NCI-H1092 (cell line): ENCODE measurements around the gene COPZ2.
A peak's percentile ranks its signal among the peaks of the same experiment; 100 is the strongest.

ENCODE experiments used
- DNase-seq: peaks from one replicate; lab custom pipeline; 2025; lab: John Stamatoyannopoulos, UW

Gene COPZ2

DNA sequence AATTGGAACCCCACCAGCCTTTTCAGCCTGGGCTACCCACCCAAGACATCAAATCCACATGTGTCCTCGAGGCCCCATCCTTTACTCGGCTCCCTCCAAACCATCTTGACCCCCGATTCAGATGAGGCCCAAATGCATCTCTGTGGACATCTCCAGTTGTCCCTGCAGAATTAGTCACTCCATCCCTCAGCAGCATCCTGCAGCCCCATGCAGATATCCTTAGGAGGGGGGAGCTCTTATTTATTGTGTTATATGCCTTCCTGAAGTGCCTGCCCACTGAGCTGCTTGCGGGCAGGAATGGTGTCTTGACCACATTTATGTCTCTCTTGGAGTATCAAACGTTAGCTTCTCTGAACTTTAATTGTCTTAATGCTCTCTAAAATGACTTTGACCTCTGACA is 51.1 kb downstream of the COPZ2 start:
- no peak for DNase-seq

DNA sequence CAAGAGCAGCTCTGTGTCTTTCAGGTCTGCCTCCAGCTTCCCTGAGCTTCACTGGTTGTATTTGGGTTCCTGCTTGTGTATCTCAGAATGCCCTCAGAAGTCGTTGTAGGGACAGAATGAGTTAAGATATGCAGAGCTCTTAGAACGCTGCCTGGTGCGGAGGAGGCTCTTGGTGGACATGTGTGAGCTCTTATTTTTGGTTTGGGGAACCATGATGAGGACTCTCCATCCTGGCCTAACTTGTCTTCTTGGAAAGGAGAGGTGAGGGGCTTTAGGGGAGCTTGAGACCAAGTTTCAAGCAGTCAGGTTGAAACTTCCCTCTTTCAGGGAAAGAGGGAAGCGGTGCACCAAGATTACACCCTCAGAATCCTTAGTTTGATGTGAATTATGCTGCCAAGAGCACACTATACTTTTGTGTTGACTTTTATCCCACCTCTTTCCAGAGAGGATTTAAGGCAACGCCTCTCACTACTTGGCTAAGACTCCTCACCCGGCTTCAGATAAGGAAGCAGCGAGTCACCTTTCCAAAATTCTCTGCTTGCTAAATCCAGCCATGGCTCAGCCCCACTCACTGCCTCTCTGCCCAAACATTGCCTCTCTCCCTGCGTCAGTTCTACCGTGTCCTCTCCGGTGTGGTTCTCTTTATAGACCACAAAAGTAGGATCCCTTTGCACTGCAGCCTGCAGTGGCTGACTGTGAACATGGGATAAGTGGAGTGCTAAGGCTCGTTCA is 53.9 kb downstream of the COPZ2 start:
- DNase-seq: no peak

DNA sequence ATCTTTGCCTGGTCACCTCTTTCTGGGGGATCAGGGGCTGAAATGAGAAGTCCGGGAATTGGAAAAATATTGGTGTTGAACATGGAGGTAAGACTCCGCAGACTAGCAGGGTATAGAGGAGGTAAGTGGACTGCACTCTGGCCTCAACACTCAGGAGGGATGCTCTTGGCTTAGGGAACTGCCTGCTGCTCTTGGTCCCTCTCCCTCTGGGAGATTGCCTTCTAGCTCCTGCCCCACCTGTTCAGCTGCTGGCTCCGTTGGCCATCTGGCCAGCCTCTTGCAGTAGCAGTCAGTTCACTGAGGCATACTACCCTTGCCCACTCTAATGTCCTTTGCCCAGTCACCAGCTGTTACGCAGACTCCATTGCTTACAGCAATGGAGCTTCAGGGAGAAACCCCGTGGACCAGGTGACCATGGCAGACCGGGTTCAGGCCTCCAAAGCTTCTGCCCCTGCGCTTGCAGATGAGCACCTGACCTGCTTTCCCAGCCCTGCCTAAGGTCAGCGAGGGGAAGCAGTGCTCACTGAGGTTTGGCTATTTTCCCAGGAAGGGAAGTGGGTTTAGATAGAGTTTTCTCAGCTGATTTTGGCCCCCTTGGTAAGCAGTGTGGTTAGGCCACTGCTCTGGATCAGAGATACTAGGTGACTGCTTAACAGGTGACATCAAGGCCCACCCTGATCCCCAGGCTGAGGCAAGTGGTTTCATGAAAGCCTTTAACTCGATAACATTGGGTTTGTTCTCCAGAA is 54.8 kb downstream of the COPZ2 start:
- no peak for DNase-seq

DNA sequence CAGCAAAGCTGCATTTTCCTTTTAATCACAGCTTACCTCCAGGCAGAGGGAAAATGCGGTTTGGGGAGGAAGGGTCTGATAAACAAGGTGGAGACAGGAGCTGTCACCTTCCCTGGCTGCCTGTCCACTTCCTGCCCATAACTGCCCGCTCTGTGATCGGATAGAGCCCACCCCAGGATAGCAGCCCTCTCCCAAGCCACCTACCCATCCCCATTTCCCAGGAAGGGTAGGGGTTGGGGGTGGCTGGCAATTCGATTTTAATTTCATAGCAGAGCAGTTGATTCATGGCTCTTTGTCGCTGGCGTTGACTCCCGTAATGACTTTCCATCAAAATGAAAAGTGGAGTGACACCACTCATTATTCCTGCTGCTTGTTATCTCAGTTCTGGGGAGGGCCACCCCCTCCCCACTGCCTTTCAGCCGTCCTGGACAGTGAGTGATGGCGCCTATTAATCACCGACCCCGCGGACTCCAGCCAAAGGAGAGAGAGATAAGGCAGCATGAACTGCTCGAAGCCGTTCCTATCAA is 55.4 kb downstream of the COPZ2 start:
- no peak for DNase-seq

DNA sequence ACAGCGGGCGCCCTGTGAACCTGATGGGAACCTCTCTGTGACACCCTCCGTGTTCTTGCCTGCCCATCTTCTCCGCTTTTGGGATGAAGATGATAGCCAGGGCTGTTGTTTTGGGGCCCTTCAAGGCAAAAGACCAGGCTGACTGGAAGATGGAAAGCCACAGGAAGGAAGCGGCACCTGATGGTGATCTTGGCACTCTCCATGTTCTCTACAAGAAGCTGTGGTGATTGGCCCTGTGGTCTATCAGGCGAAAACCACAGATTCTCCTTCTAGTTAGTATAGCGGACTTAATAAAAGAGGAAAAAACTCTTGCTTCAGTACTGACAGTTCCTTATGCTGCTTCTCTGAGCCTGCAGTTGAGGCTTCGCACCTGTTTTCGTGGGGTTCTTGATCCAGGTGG is 56.1 kb downstream of the COPZ2 start:
- DNase-seq: no peak

DNA sequence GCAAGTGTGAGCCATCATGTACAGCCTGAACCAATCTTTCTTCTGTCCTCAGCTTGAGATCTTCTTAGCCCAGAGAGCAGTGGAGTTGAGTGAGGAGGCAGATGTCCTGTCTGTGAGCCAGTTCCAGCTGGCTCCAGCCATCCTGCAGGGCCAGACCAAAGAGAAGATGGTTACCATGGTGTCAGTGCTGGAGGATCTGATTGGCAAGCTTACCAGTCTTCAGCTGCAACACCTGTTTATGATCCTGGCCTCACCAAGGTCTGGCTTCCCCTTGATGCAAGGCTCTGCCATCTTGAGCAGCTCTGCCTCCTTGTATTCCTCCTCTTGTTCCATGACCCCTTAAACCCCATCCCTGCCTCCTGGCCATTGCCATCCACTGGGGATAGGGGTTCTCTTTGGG is 57.1 kb downstream of the COPZ2 start:
- peak; percentile 27 for DNase-seq

DNA sequence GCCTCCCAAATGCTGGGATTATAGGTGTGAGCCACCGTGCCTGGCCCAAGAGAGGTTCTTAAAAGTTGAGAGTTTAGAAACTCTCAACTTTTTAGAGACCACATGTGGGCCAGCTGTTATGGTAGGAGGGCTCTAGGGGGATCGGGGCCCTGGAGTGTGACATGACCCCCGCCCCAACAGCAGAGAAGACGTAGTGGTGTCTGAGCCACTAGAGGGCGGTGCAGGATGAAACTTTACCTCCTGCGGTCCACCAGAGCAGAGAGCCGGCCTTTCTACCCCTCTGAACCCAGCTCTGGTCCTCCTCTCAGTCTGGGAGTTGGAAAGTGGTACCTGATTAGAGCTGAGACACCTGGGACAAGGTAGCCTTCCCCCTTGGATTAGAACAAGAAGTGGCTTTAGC is 59.3 kb downstream of the COPZ2 start:
- peak; percentile 54 for DNase-seq
